Activated CD8-positive, alpha-beta memory T cell treated with anti-CD3 and anti-CD28 coated beads, Interleukin-2, amount 10 ng/mL, durations not matched to agents 7 days and 5 days (primary cell): ENCODE data around the gene GAD1. TPM values are rescaled to one million over a fixed set of nuclear protein-coding genes. Genes with fewer than 3 reads are reported as not detected.

ENCODE experiments used
- ATAC-seq: fragments of 150-1000 bp; cut with Tn5 transposase; one replicate; pipeline ENCODE4 v1.10.0; 2021; ENCODE audit warnings: moderate library complexity
- CTCF ChIA-PET: fragments of 350-600 bp; sonication (Branson Sonifier 250); formaldehyde crosslinking; loops from one replicate; lab custom pipeline; 2021; ENCODE audit warnings: antibody characterized with exemption; lab: Charles Lee
- DNase-seq: peaks from one replicate; pipeline ENCODE4 v3.0.0-alpha.2; 2020
- H3K27ac Mint-ChIP-seq: one replicate; pipeline ENCODE4 v1.8.0; 2021; ENCODE audit warnings: mild to moderate bottlenecking, mixed read lengths
- H3K27me3 Mint-ChIP-seq: one replicate; pipeline ENCODE4 v1.8.0; 2021; ENCODE audit warnings: mixed read lengths
- H3K36me3 Mint-ChIP-seq: one replicate; pipeline ENCODE4 v1.8.0; 2021; ENCODE audit warnings: mild to moderate bottlenecking, mixed read lengths
- H3K4me1 Mint-ChIP-seq: one replicate; pipeline ENCODE4 v1.8.0; 2021; ENCODE audit warnings: mixed read lengths
- H3K4me3 Mint-ChIP-seq: one replicate; pipeline ENCODE4 v1.8.0; 2021; ENCODE audit warnings: mild to moderate bottlenecking, moderate library complexity, mixed read lengths
- H3K9me3 Mint-ChIP-seq: one replicate; pipeline ENCODE4 v1.8.0; 2022; ENCODE audit warnings: low read depth, mixed read lengths
- total RNA-seq, 2 experiments: library from RNA; stranded (reverse); gene quantifications; one replicate each; pipeline ENCODE4 v1.2.3, GENCODE V29; 2021

Gene GAD1
- total RNA-seq, 2 experiments from 2014 or later: 0.68 to 3.7 TPM

- Mint-ChIP-seq H3K4me3 (no peak overlapping the region), H3K36me3 (no peaks in the 10 kb centered on the region), H3K27ac (no peak overlapping the region), H3K9me3 (no peaks in the 10 kb centered on the region), H3K4me1 (peaks cover 12% of the 10 kb centered on the region), H3K27me3 (peaks cover 18% of the 10 kb centered on the region)
- CTCF ChIA-PET: interaction anchor here (1.1 kb wide), 1 partner anchor 59 kb away, joined by 3 read pairs; the partner anchor contains the start of gene GORASP2
- DNase-seq (no peak), ATAC-seq (no peak)
These were observed 52.8 kb downstream of the GAD1 start for GRCh38 chr2:170869461-170869860.

- ATAC-seq (peak; percentile 98), DNase-seq (peak; percentile 87)
- Mint-ChIP-seq H3K36me3 (no peaks in the 10 kb centered on the region), H3K4me3 (peak overlapping the region; percentile 69), H3K27me3 (peaks cover 10% of the 10 kb centered on the region), H3K27ac (peak overlapping the region; percentile 76), H3K4me1 (peaks cover 13% of the 10 kb centered on the region), H3K9me3 (no peaks in the 10 kb centered on the region)
- CTCF ChIA-PET: interaction anchor here (0.5 to 3.6 kb wide), 34 partner anchors 8 to 529 kb away, joined by 3 to 20 read pairs (median 4); partner anchors contain the start of genes GAD1 and GORASP2
These were observed 56.5 kb downstream of the GAD1 start for GRCh38 chr2:170873035-170873692.

GRCh38 chr2:170878066-170878465 is 61.4 kb downstream of the GAD1 start:
- CTCF ChIA-PET: interaction anchor here (1.2 kb wide), 1 partner anchor 10 kb away, joined by 3 read pairs; no protein-coding TSS in a partner anchor
- Mint-ChIP-seq H3K4me3 (peak overlapping the region; percentile 7), H3K27me3 (peaks cover 14% of the 10 kb centered on the region), H3K27ac (no peak overlapping the region), H3K9me3 (no peaks in the 10 kb centered on the region), H3K36me3 (no peaks in the 10 kb centered on the region), H3K4me1 (peaks cover 13% of the 10 kb centered on the region)
- no peak for DNase-seq
- ATAC-seq: no peak

GRCh38 chr2:170878505-170878904 is 61.8 kb downstream of the GAD1 start:
- CTCF ChIA-PET: interaction anchor here (1.2 kb wide), 1 partner anchor 11 kb away, joined by 3 read pairs; no protein-coding TSS in a partner anchor

GRCh38 chr2:170881840-170882239 is 65.2 kb downstream of the GAD1 start:
- ATAC-seq (no peak), DNase-seq (no peak)
- CTCF ChIA-PET: interaction anchor here (1.8 kb wide), 1 partner anchor 9 kb away, joined by 12 read pairs; no protein-coding TSS in a partner anchor
- H3K4me1 Mint-ChIP-seq: peaks cover 6% of the 10 kb centered on the region
- H3K4me3 Mint-ChIP-seq: no peak overlapping the region
- H3K9me3 Mint-ChIP-seq: no peaks in the 10 kb centered on the region
- no peak overlapping the region for H3K27ac Mint-ChIP-seq
- peaks cover 25% of the 10 kb centered on the region for H3K27me3 Mint-ChIP-seq
- no peaks in the 10 kb centered on the region for H3K36me3 Mint-ChIP-seq

More at GRCh38 chr2:170878505-170878904, 61.8 kb downstream of the GAD1 start:
- Mint-ChIP-seq H3K27ac (no peak overlapping the region), H3K9me3 (no peaks in the 10 kb centered on the region), H3K4me1 (peaks cover 9% of the 10 kb centered on the region), H3K4me3 (peak overlapping the region; percentile 7), H3K27me3 (peaks cover 16% of the 10 kb centered on the region), H3K36me3 (no peaks in the 10 kb centered on the region)
- peak; percentile 53 for ATAC-seq
- DNase-seq: no peak

- Mint-ChIP-seq H3K27ac (no peak overlapping the region), H3K27me3 (peaks cover 25% of the 10 kb centered on the region), H3K9me3 (no peaks in the 10 kb centered on the region), H3K4me1 (peaks cover 6% of the 10 kb centered on the region), H3K4me3 (no peak overlapping the region), H3K36me3 (no peaks in the 10 kb centered on the region)
- CTCF ChIA-PET: no interaction called here
- DNase-seq (no peak), ATAC-seq (no peak)
These were observed 66.1 kb downstream of the GAD1 start for GRCh38 chr2:170882758-170883157.

GRCh38 chr2:170883683-170884082 is 67.0 kb downstream of the GAD1 start:
- H3K27me3 Mint-ChIP-seq: peaks cover 31% of the 10 kb centered on the region
- H3K36me3 Mint-ChIP-seq: no peaks in the 10 kb centered on the region
- CTCF ChIA-PET: interaction anchor here (2.6 kb wide), 1 partner anchor 11 kb away, joined by 10 read pairs; no protein-coding TSS in a partner anchor
- H3K4me3 Mint-ChIP-seq: no peak overlapping the region
- H3K4me1 Mint-ChIP-seq: peaks cover under 1% of the 10 kb centered on the region
- no peak overlapping the region for H3K27ac Mint-ChIP-seq
- no peaks in the 10 kb centered on the region for H3K9me3 Mint-ChIP-seq
- ATAC-seq (no peak), DNase-seq (no peak)

- no peaks in the 10 kb centered on the region for H3K36me3 Mint-ChIP-seq
- DNase-seq: no peak
- no peak overlapping the region for H3K4me3 Mint-ChIP-seq
- H3K9me3 Mint-ChIP-seq: no peaks in the 10 kb centered on the region
- H3K27me3 Mint-ChIP-seq: peaks cover 36% of the 10 kb centered on the region
- no peak for ATAC-seq
- H3K4me1 Mint-ChIP-seq: no peaks in the 10 kb centered on the region
- H3K27ac Mint-ChIP-seq: no peak overlapping the region
- CTCF ChIA-PET: interaction anchor here (1.0 to 2.6 kb wide), 2 partner anchors 12 to 531 kb away, joined by 3 to 10 read pairs; no protein-coding TSS in a partner anchor
These were observed 68.6 kb downstream of the GAD1 start for GRCh38 chr2:170885130-170885791.

- H3K4me3 Mint-ChIP-seq: no peak overlapping the region
- H3K4me1 Mint-ChIP-seq: no peaks in the 10 kb centered on the region
- ATAC-seq (no peak), DNase-seq (no peak)
- CTCF ChIA-PET: interaction anchor here (2.6 kb wide), 1 partner anchor 13 kb away, joined by 10 read pairs; no protein-coding TSS in a partner anchor
- no peaks in the 10 kb centered on the region for H3K36me3 Mint-ChIP-seq
- H3K27ac Mint-ChIP-seq: no peak overlapping the region
- no peaks in the 10 kb centered on the region for H3K9me3 Mint-ChIP-seq
- H3K27me3 Mint-ChIP-seq: peaks cover 34% of the 10 kb centered on the region
These were observed 69.7 kb downstream of the GAD1 start for GRCh38 chr2:170886386-170886785.

GRCh38 chr2:170887496-170887895 is 70.8 kb downstream of the GAD1 start:
- H3K27me3 Mint-ChIP-seq: peaks cover 32% of the 10 kb centered on the region
- no peaks in the 10 kb centered on the region for H3K36me3 Mint-ChIP-seq
- H3K27ac Mint-ChIP-seq: no peak overlapping the region
- DNase-seq (no peak), ATAC-seq (no peak)
- H3K4me3 Mint-ChIP-seq: no peak overlapping the region
- no peaks in the 10 kb centered on the region for H3K4me1 Mint-ChIP-seq
- no peaks in the 10 kb centered on the region for H3K9me3 Mint-ChIP-seq
- CTCF ChIA-PET: no interaction called here

- Mint-ChIP-seq H3K27me3 (peaks cover 31% of the 10 kb centered on the region), H3K9me3 (no peaks in the 10 kb centered on the region), H3K4me3 (no peak overlapping the region), H3K27ac (no peak overlapping the region), H3K36me3 (no peaks in the 10 kb centered on the region), H3K4me1 (no peaks in the 10 kb centered on the region)
- ATAC-seq (no peak), DNase-seq (no peak)
- CTCF ChIA-PET: no interaction called here
These were observed 71.2 kb downstream of the GAD1 start for GRCh38 chr2:170887896-170888295.

GRCh38 chr2:170891893-170892292 is 75.2 kb downstream of the GAD1 start:
- ATAC-seq (no peak), DNase-seq (no peak)
- Mint-ChIP-seq H3K4me3 (no peak overlapping the region), H3K36me3 (no peaks in the 10 kb centered on the region), H3K4me1 (no peaks in the 10 kb centered on the region), H3K27me3 (peaks cover 33% of the 10 kb centered on the region), H3K27ac (no peak overlapping the region), H3K9me3 (no peaks in the 10 kb centered on the region)
- CTCF ChIA-PET: interaction anchor here (1.6 kb wide), 1 partner anchor 20 kb away, joined by 5 read pairs; no protein-coding TSS in a partner anchor

GRCh38 chr2:170892391-170892951 is 75.8 kb downstream of the GAD1 start:
- CTCF ChIA-PET: interaction anchor here (1.6 kb wide), 1 partner anchor 20 kb away, joined by 5 read pairs; no protein-coding TSS in a partner anchor
- H3K27ac Mint-ChIP-seq: no peak overlapping the region
- no peak for ATAC-seq
- peaks cover 36% of the 10 kb centered on the region for H3K27me3 Mint-ChIP-seq
- no peak for DNase-seq
- H3K4me1 Mint-ChIP-seq: no peaks in the 10 kb centered on the region
- no peak overlapping the region for H3K4me3 Mint-ChIP-seq
- H3K36me3 Mint-ChIP-seq: no peaks in the 10 kb centered on the region
- no peaks in the 10 kb centered on the region for H3K9me3 Mint-ChIP-seq
